Measurements from ENCODE around the gene PRXL2C. TPM values are rescaled to one million over a fixed set of nuclear protein-coding genes. Genes with fewer than 3 reads are reported as not detected.
A peak's percentile ranks its signal among the peaks of the same experiment; 100 is the strongest.

PRXL2C gene
- total RNA-seq, 4 donors from 2014 or later, result 17.7 to 39.7 (median 26.6) TPM

GRCh38 chr9:96612966-96613589 is 42.0 kb downstream of the PRXL2C start:
- H3K4me3 ChIP-seq, result no peak overlapping the region
- H3K27ac ChIP-seq, result peak overlapping the region; percentile 66 to 77 (median 72)
- H3K36me3 ChIP-seq, result no peaks in the 10 kb centered on the region
- no peaks in the 10 kb centered on the region for H3K27me3 ChIP-seq
- H3K4me1 ChIP-seq, result peaks cover 3 to 46% (median 15%) of the 10 kb centered on the region in 3 donors
- 17 to 25% methylated on average over 1 of the region's 1 CpG for WGBS, 2 donors (ENCODE audit: low coverage in 1 of 2)
- no peaks in the 10 kb centered on the region for H3K9me3 ChIP-seq
- ATAC-seq, result no peak
- TF ChIP-seq POLR2AphosphoS5 (IDR thresholded peaks at IDR 0.05) (no peak), CTCF (IDR thresholded peaks at IDR 0.05) (no peak), EP300 (IDR thresholded peaks at IDR 0.05) (no peak), POLR2A (IDR thresholded peaks at IDR 0.05) (no peak)

GRCh38 chr9:96612105-96612965 is 42.8 kb downstream of the PRXL2C start:
- Histone ChIP-seq H3K27ac (peak overlapping the region; percentile 66 to 77 (median 72)), H3K4me3 (peak overlapping the region in 1 of 2 donors; percentile 18)
- peak; percentile 87 for ATAC-seq

GRCh38 chr9:96611302-96611701 is 43.8 kb downstream of the PRXL2C start:
- H3K4me3 ChIP-seq, result no peak overlapping the region
- TF ChIP-seq POLR2A (IDR thresholded peaks at IDR 0.05), result no peak
- TF ChIP-seq EP300 (IDR thresholded peaks at IDR 0.05), result no peak
- no peaks in the 10 kb centered on the region for H3K27me3 ChIP-seq
- no peaks in the 10 kb centered on the region for H3K9me3 ChIP-seq
- WGBS, 2 donors (ENCODE audit: low coverage in 1 of 2), result 89 to 100% methylated on average over 3 of the region's 3 CpGs
- peak overlapping the region; percentile 20 to 77 (median 66) for H3K27ac ChIP-seq
- H3K4me1 ChIP-seq, result peaks cover 3 to 41% (median 15%) of the 10 kb centered on the region in 3 donors
- H3K36me3 ChIP-seq, result no peaks in the 10 kb centered on the region
- ATAC-seq, result no peak

More at GRCh38 chr9:96612105-96612965, 42.8 kb downstream of the PRXL2C start:
- TF ChIP-seq POLR2AphosphoS5 (IDR thresholded peaks at IDR 0.05), result peak; percentile 84
- no peak for TF ChIP-seq CTCF (IDR thresholded peaks at IDR 0.05)
- 30 to 43% methylated on average over 11 of the region's 12 CpGs for WGBS, 2 donors (ENCODE audit: low coverage in 1 of 2)
- Histone ChIP-seq H3K4me1 (peaks cover 3 to 41% (median 15%) of the 10 kb centered on the region in 3 donors), H3K27me3 (no peaks in the 10 kb centered on the region), H3K36me3 (no peaks in the 10 kb centered on the region), H3K9me3 (no peaks in the 10 kb centered on the region)

GRCh38 chr9:96609732-96610131 is 45.4 kb downstream of the PRXL2C start:
- no peak overlapping the region for H3K27ac ChIP-seq
- no peak for ATAC-seq

More at GRCh38 chr9:96609732-96610131, 45.4 kb downstream of the PRXL2C start:
- H3K4me1 ChIP-seq, result peaks cover 3 to 39% (median 15%) of the 10 kb centered on the region in 3 donors
- H3K9me3 ChIP-seq, result no peaks in the 10 kb centered on the region
- no peak overlapping the region for H3K4me3 ChIP-seq
- no peaks in the 10 kb centered on the region for H3K36me3 ChIP-seq
- no peaks in the 10 kb centered on the region for H3K27me3 ChIP-seq
- no peak for TF ChIP-seq CTCF (IDR thresholded peaks at IDR 0.05)
- no peak for TF ChIP-seq POLR2AphosphoS5 (IDR thresholded peaks at IDR 0.05)
- no peak for TF ChIP-seq EP300 (IDR thresholded peaks at IDR 0.05)
- no peak for TF ChIP-seq POLR2A (IDR thresholded peaks at IDR 0.05)

Data from gastroesophageal sphincter (tissue), 4 donors.